Esophagus muscularis mucosa (tissue), 2 donors: ENCODE measurements around the gene ASXL1.

Experiments used
- POLR2A ChIP-seq: fragments of 450-650 bp; IDR thresholded peaks from one replicate; pipeline ENCODE4 v1.6.1; 2017; ENCODE audit warnings: antibody characterized with exemption, moderate library complexity, mild to moderate bottlenecking, low read depth
- POLR2AphosphoS5 ChIP-seq, 2 donors: sonication (generic); formaldehyde crosslinking; IDR thresholded peaks; one replicate each; pipeline ENCODE4 v1.6.1; 2017; ENCODE audit warnings: antibody characterized with exemption in 2 of 2

DNA sequence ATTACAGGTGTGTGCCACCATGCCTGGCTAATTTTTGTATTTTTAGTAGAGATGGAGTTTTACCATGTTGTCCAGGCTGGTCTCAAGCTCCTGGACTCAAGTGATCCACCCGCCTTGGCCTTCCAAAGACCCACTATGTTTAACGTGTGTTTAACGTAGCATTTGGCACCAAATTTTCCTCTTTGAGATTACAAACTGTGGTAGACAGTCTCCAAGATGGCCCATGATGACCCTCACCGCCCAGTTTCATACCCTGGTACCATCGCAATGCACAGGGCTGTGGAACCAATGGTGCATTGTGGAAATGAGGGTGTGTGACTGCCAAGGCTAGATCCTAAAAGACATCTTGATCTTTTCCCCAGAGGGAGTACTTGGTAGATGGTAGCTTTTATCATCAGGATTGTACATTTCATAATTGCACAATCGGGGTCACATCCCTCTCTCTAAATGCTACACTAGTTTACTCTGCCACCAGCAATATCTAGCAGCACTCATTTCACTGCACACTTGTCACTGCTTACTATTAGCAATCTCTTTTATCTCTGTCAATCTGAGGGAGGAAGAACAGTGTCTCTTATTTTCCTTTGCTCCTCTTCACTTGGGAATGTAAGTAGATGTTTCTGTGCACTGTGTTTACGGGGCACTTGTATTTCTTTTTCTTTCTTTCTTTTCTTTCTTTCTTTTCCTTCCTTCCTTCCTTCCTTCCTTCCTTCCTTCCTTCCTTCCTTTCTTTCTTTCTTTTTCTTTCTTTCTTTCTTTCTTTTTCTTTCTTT is 130.1 kb downstream of the ASXL1 start:
- TF ChIP-seq POLR2AphosphoS5 (IDR thresholded peaks at IDR 0.05) = no peak
- no peak for TF ChIP-seq POLR2A
